Activated T-helper 17 cell treated with anti-CD3 and anti-CD28 coated beads, Interleukin-2, amount 50 U/mL, for 72 hours (primary cell): Measurements from ENCODE around the gene BCAM. TPM values are rescaled to one million over a fixed set of nuclear protein-coding genes. Genes with fewer than 3 reads are reported as not detected.
A peak's percentile ranks its signal among the peaks of the same experiment; 100 is the strongest.
"Not testable (repeated sequence)": the region's sequence is repeated elsewhere in the genome, so short reads cannot be mapped to it uniquely, and the experiment has no call there.

Experiments
- ATAC-seq: fragments of 150-1000 bp; cut with Tn5 transposase; replicated peaks from 2 replicates; pipeline ENCODE4 v1.10.0; 2021; ENCODE audit warnings: mild to moderate bottlenecking, moderate library complexity
- H3K27ac Mint-ChIP-seq: one replicate; pipeline ENCODE4 v1.8.0; 2022; ENCODE audit warnings: mixed read lengths
- H3K27me3 Mint-ChIP-seq: one replicate; pipeline ENCODE4 v1.8.0; 2022; ENCODE audit warnings: mixed read lengths
- H3K36me3 Mint-ChIP-seq: one replicate; pipeline ENCODE4 v1.8.0; 2022; ENCODE audit warnings: low read depth, mild to moderate bottlenecking, mixed read lengths
- H3K4me1 Mint-ChIP-seq: one replicate; pipeline ENCODE4 v1.8.0; 2022; ENCODE audit warnings: mixed read lengths
- H3K4me3 Mint-ChIP-seq: one replicate; pipeline ENCODE4 v1.8.0; 2022; ENCODE audit warnings: mild to moderate bottlenecking, mixed read lengths
- H3K9me3 Mint-ChIP-seq: one replicate; pipeline ENCODE4 v1.8.0; 2022; ENCODE audit warnings: mixed read lengths
- total RNA-seq, 2 donors: library from RNA; stranded (reverse); gene quantifications; one replicate each; pipeline ENCODE4 v1.2.3, GENCODE V29; 2022

BCAM gene
- total RNA-seq = not detected

GRCh38 chr19:44808463-44809371 is at the start of gene BCAM:
Gene BCAM (plus strand): TSS chr19:44809103. CDS start chr19:44809125, 22 bp downstream.
- Mint-ChIP-seq H3K27ac (no peak within 1 kb of the TSS), H3K9me3 (no peaks in the 10 kb centered on the region), H3K4me1 (no peaks in the 10 kb centered on the region), H3K4me3 (peak within 1 kb of the TSS; percentile 22), H3K36me3 (no peaks in the 10 kb centered on the region), H3K27me3 (peaks cover 10% of the 10 kb centered on the region)
- ATAC-seq = no peak

- H3K4me1 Mint-ChIP-seq = peaks cover 9% of the 10 kb centered on the region
- no peaks in the 10 kb centered on the region for H3K27me3 Mint-ChIP-seq
- H3K9me3 Mint-ChIP-seq = no peaks in the 10 kb centered on the region
- ATAC-seq = no peak
- no peak overlapping the region for H3K27ac Mint-ChIP-seq
- no peak overlapping the region for H3K4me3 Mint-ChIP-seq
- peaks cover 46% of the 10 kb centered on the region for H3K36me3 Mint-ChIP-seq
Measured at GRCh38 chr19:44762038-44762437, 46.9 kb upstream of the BCAM start.

DNA sequence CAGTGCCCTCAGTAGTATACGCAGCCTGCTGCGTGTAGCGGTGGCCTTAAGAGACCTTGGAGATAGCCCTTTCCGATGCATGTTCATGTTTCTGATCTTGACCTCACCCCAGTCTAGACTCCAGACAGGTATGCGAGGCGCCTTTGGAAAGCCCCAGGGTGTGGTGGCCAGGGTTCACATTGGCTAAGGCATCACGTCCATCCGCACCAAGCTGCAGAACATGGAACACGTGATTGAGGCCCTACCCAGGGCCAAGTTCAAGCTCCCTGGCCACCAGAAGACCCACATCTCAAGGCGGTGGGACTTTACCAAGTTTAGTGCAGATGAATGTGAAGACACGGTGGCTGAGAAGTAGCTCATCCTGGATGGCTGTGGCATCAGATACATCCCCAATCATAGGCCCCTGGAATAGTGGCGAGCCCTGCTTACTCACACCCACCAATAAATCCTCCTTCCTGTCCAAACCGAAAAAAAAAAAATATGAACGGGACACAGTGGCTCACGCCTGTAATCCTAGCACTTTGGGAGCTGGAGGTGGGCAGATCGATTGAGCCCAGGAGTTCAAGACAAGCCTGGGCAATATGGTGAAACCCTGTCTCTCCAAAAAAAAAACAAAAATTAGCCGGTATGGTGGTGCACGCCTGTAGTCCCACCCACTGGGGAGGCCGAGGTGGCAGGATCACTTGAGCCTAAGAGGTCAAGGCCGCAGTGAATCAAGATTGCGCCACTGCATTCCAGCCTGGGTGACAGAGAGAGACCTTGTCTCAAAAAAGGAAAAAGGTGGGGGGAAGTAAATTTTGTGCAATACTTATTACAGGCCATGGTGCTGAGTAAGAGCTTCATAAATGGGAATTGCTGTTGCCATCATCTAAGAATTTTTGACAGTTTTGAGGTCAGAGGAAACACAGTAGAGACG is 43.6 kb upstream of the BCAM start:
- no peak for ATAC-seq
- Mint-ChIP-seq H3K9me3 (no peaks in the 10 kb centered on the region), H3K4me1 (peaks cover 23% of the 10 kb centered on the region), H3K4me3 (no peak overlapping the region), H3K27me3 (no peaks in the 10 kb centered on the region), H3K36me3 (peaks cover 15% of the 10 kb centered on the region), H3K27ac (peak overlapping the region; percentile 52)

DNA sequence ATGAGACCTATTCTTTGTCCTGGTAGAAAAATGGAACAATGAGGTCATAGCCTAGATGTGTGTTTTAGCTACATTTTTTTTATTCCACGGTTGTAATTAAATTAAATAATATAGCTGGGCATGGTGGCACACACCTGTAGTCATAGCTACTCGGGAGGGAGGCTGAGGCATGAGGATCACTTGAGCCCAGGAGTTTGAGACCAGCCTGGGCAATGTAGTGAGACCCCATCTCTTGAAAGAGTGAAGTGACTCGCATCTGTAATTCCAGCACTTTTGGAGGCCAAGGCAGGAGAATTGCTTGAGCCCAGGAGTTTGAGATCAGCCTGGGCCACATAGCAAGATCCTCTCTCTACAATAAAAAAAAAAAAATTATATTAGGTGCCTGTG is 43.0 kb upstream of the BCAM start:
- no peak for ATAC-seq
- no peak overlapping the region for H3K4me3 Mint-ChIP-seq
- H3K9me3 Mint-ChIP-seq = no peaks in the 10 kb centered on the region
- peaks cover 9% of the 10 kb centered on the region for H3K36me3 Mint-ChIP-seq
- no peak overlapping the region for H3K27ac Mint-ChIP-seq
- peaks cover 29% of the 10 kb centered on the region for H3K4me1 Mint-ChIP-seq
- no peaks in the 10 kb centered on the region for H3K27me3 Mint-ChIP-seq

GRCh38 chr19:44767295-44768180 is 41.4 kb upstream of the BCAM start:
- peak overlapping the region; percentile 0 for H3K4me3 Mint-ChIP-seq
- no peaks in the 10 kb centered on the region for H3K9me3 Mint-ChIP-seq
- peaks cover 30% of the 10 kb centered on the region for H3K4me1 Mint-ChIP-seq
- H3K27ac Mint-ChIP-seq = no peak overlapping the region
- ATAC-seq = peak; percentile 17
- peaks cover 5% of the 10 kb centered on the region for H3K36me3 Mint-ChIP-seq
- H3K27me3 Mint-ChIP-seq = no peaks in the 10 kb centered on the region

DNA sequence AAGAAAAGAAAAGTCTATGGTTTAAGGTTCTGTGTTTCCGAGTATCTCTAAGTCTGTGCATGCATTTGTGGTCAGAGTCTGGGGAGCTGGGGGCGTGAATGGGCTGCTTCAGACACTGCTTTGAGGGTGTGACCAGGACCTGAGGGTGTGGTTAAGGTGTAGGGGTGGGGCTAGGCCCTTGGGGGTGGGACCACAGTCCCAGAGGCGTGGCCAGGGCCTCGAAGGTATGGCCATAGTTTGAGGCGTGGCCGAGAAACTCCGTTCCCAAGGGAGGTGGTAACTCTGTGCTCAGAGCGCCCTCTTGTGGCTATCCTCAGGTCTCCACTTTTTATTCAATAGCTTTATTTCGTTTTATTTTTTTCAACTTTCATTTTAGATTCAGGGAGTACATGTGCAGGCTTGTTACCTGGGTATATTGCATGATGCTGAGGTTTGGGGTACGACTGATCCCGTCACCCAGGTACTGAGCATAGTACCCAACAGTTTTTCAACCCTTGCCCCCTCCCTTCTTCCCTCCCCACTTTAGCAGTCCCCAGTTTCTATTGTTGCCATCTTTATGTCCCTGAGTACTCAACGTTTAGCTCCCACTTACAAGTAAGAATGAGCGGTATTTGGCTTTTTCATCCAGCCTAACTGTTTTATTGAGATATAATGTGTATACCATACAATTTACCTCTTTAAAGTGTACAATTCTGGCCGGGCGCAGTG is 38.2 kb upstream of the BCAM start:
- peak; percentile 99 for ATAC-seq
- Mint-ChIP-seq H3K27ac (peak overlapping the region; percentile 83), H3K36me3 (no peaks in the 10 kb centered on the region), H3K4me1 (peaks cover 25% of the 10 kb centered on the region), H3K4me3 (peak overlapping the region; percentile 65), H3K27me3 (no peaks in the 10 kb centered on the region), H3K9me3 (no peaks in the 10 kb centered on the region)

DNA sequence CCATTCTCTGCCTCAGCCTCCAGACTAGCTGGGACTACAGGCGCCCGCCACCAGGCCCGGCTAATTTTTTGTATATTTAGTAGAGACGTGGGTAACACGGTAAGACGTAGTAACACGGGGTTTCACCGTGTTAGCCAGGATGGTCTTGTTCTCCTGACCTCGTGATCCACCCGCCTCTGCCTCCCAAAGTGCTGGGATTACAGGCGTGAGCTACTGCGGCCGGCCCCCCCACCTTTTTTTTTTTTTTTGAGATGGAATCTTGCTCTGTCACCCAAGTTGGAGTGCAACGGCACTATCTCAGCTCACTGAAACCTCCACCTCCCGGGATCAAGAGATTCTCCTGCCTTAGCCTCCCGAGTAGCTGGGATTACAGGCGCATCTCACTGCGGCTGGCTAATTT is 36.8 kb upstream of the BCAM start:
- not testable (repeated sequence) for H3K9me3 Mint-ChIP-seq, H3K4me3 Mint-ChIP-seq, H3K27me3 Mint-ChIP-seq, H3K27ac Mint-ChIP-seq, H3K36me3 Mint-ChIP-seq, ATAC-seq
- peaks cover 24% of the 10 kb centered on the region for H3K4me1 Mint-ChIP-seq

DNA sequence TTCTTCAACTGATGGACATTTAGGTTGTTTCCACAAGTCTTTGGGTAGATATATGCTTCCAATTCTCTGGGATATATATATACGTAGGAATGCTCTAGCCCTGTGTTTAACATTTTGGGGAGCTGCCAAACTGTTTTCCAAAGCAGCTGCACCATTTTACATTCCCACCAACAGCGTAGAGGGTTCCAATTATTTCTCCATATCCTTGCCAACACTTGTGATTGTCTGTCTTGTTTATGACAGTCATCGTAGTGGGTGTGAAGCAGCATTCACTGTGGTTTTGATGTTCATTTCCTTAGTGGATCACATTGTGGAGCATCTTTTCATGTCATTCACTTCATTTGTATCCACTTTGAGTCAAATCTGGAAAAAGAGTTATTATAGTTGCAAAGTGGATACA is 35.9 kb upstream of the BCAM start:
- Mint-ChIP-seq H3K27me3 (no peaks in the 10 kb centered on the region), H3K36me3 (no peaks in the 10 kb centered on the region), H3K27ac (no peak overlapping the region), H3K4me3 (no peak overlapping the region), H3K4me1 (peaks cover 16% of the 10 kb centered on the region), H3K9me3 (no peaks in the 10 kb centered on the region)
- no peak for ATAC-seq

- Mint-ChIP-seq H3K9me3 (no peaks in the 10 kb centered on the region), H3K4me1 (peaks cover 2% of the 10 kb centered on the region), H3K4me3 (no peak overlapping the region), H3K36me3 (no peaks in the 10 kb centered on the region), H3K27ac (no peak overlapping the region), H3K27me3 (peaks cover 3% of the 10 kb centered on the region)
- no peak for ATAC-seq
Measured at GRCh38 chr19:44775676-44776240, 33.1 kb upstream of the BCAM start.

DNA sequence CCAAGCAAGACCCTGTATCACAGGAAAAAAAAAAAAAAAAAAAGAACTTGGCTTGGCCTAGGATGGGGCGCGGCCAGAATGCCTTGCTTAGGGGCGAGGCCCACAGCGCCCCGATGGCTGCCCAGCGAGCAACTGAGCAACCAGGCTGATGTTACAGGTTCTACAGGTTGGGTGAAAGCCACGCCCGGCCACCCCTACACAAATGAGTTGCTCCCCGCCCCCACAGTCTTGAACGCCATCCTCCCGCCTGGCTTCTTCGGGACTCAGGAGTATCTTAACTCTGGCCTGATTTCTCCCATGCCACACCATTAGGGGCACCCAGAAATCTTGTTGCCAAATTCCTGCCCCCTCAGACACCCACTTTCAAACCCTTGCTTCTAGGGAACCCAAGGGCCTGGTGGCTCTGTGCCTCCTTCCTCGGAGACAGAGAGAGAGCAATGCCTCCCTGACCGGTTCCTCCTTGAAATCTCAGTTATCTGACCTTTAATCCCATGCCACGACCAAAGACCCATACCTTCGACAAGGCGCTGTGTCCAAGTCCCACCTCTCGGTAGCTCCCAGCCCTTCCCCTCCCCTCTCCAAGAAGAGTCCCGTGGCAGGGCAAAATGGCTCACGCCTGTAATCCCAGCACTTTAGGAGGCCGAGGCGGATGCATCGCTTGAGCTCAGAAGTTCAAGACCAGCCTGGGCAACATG is 32.4 kb upstream of the BCAM start:
- no peaks in the 10 kb centered on the region for H3K4me1 Mint-ChIP-seq
- peaks cover 3% of the 10 kb centered on the region for H3K27me3 Mint-ChIP-seq
- no peaks in the 10 kb centered on the region for H3K36me3 Mint-ChIP-seq
- H3K27ac Mint-ChIP-seq = no peak overlapping the region
- H3K4me3 Mint-ChIP-seq = no peak overlapping the region
- H3K9me3 Mint-ChIP-seq = no peaks in the 10 kb centered on the region
- no peak for ATAC-seq

DNA sequence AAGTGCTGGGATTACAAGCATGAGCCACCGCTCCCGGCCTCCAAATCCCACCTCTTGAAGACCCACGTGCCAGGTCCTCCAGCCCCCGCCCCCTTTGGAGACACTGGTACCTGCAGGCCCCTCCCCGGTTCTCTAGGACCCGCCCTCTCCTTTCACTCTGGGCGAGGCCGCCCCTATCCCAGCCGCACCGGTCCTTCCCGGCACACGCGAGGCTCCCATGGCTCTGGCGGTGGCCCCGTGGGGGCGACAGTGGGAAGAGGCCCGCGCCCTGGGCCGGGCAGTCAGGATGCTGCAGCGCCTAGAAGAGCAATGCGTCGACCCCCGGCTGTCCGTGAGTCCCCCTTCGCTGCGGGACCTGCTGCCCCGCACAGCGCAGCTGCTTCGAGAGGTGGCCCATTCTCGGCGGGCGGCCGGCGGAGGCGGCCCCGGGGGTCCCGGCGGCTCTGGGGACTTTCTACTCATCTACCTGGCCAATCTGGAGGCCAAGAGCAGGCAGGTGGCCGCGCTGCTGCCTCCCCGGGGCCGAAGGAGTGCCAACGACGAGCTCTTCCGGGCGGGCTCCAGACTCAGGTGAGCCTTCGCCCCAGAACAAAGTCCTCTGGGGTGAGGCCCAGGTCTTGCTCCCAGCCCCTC is 31.1 kb upstream of the BCAM start, which contains the start of gene CBLC:
CBLC (plus strand) TSS at position 176 of the 633 bp plus-strand sequence; CDS start at position 218, 42 bp downstream.
- no peak within 1 kb of the TSS for H3K27ac Mint-ChIP-seq
- H3K4me1 Mint-ChIP-seq = no peaks in the 10 kb centered on the region
- no peaks in the 10 kb centered on the region for H3K9me3 Mint-ChIP-seq
- peaks cover 3% of the 10 kb centered on the region for H3K27me3 Mint-ChIP-seq
- no peak within 1 kb of the TSS for H3K4me3 Mint-ChIP-seq
- H3K36me3 Mint-ChIP-seq = no peaks in the 10 kb centered on the region
- no peak for ATAC-seq

DNA sequence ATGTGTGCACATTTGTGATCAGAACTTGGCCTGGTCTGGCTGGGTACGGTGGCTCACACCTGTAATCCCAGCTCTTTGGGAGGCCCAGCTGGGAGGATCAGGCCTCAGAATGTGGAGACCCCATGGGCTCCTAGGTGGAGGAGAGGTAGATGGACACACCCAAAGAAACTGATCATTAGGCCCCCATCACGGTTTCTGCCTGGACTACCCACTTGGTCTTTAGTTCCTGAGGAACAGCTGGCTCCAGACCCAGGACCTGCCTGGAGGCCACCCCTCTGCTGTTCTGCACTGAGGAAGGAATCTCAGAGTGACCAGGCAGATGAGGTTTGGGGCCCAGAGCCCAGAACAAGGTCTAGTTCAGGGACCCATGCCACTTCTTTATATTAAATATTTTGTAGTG is 29.8 kb upstream of the BCAM start:
- no peak overlapping the region for H3K4me3 Mint-ChIP-seq
- peaks cover 3% of the 10 kb centered on the region for H3K27me3 Mint-ChIP-seq
- H3K4me1 Mint-ChIP-seq = peaks cover 1% of the 10 kb centered on the region
- H3K36me3 Mint-ChIP-seq = no peaks in the 10 kb centered on the region
- no peak overlapping the region for H3K27ac Mint-ChIP-seq
- H3K9me3 Mint-ChIP-seq = no peaks in the 10 kb centered on the region
- ATAC-seq = no peak
